Activated CD8-positive, alpha-beta T cell treated with anti-CD3 and anti-CD28 coated beads, Interleukin-2, amount 10 ng/mL, durations not matched to agents 7 days and 5 days (primary cell): Measurements from ENCODE around the gene SLX4. TPM values are rescaled to one million over a fixed set of nuclear protein-coding genes. Genes with fewer than 3 reads are reported as not detected.
"Not testable (repeated sequence)": the region's sequence is repeated elsewhere in the genome, so short reads cannot be mapped to it uniquely, and the experiment has no call there.

Experiments
- ATAC-seq: fragments of 150-1000 bp; cut with Tn5 transposase; one replicate; pipeline ENCODE4 v1.10.0; 2021; ENCODE audit warnings: moderate library complexity
- CTCF ChIA-PET: fragments of 350-600 bp; sonication (Branson Sonifier 250); formaldehyde crosslinking; loops from one replicate; lab custom pipeline; 2021; ENCODE audit warnings: antibody characterized with exemption; lab: Charles Lee
- POLR2A ChIA-PET: fragments of 350-600 bp; sonication (Branson Sonifier 250); formaldehyde crosslinking; loops from one replicate; lab custom pipeline; 2021; ENCODE audit warnings: antibody characterized with exemption; lab: Charles Lee
- DNase-seq: peaks from one replicate; pipeline ENCODE4 v3.0.0-alpha.2; 2020
- H3K27ac Mint-ChIP-seq: one replicate; pipeline ENCODE4 v1.8.0; 2021; ENCODE audit warnings: mild to moderate bottlenecking, mixed read lengths
- H3K27me3 Mint-ChIP-seq: one replicate; pipeline ENCODE4 v1.8.0; 2021; ENCODE audit warnings: low read depth, mixed read lengths
- H3K36me3 Mint-ChIP-seq: one replicate; pipeline ENCODE4 v1.8.0; 2021; ENCODE audit warnings: low read depth, mixed read lengths
- H3K4me1 Mint-ChIP-seq: one replicate; pipeline ENCODE4 v1.8.0; 2021; ENCODE audit warnings: low read depth, mixed read lengths
- H3K4me3 Mint-ChIP-seq: one replicate; pipeline ENCODE4 v1.8.0; 2021; ENCODE audit warnings: mild to moderate bottlenecking, mixed read lengths
- H3K9me3 Mint-ChIP-seq: one replicate; pipeline ENCODE4 v1.8.0; 2022; ENCODE audit warnings: mixed read lengths; ENCODE audit not compliant: insufficient read depth
- total RNA-seq, 2 experiments: library from RNA; stranded (reverse); gene quantifications; one replicate each; pipeline ENCODE4 v1.2.3, GENCODE V29; 2021

Gene SLX4
- total RNA-seq, 2 experiments from 2014 or later = 16.3 to 16.5 TPM

DNA sequence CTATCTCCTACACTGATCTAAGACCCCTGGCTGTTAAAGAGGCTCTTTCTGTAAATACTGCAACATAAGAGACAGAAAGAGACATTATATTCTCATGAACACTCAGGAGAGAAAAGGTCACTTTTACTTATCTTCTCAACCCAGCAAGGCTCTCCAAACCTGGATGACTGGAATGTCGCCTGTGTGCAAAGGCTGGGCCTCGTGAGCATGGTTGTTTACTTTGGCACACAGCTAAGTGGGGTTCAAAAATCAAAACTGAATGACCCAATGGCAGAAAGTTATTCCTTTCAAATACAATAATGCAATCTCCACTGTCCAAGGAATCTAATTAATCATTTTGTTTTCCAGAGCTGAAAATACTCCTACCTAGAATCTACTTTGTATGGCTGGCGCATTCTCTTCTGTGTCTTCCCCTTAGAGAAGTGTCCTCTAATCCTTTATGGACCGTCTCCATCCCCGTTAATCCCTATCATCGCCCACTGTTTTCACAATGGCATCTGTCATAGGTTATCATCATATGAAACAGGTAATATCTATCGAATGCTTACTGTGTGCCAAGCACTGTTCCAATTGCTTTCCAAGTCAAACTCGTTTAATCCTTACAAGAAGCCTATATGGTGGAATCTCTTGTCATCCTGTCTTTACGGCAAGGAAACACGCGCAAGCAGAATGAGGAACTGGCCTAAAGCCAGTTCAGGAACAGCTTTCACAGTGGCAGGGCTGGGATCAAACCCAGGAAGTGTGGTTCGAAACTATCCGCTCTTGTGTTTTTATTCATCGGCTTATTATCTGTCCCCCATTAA, 1.3 kb downstream of the SLX4 start:
- DNase-seq (no peak), ATAC-seq (no peak)
- H3K9me3 Mint-ChIP-seq = no peaks in the 10 kb centered on the region
- H3K4me1 Mint-ChIP-seq = peaks cover 50% of the 10 kb centered on the region
- ChIA-PET CTCF (interaction anchor here (1.0 kb wide), 1 partner anchor 32 kb away, joined by 3 read pairs; no protein-coding TSS in a partner anchor), POLR2A (interaction anchor here (1.1 to 2.7 kb wide), 2 partner anchors 17 to 30 kb away, joined by 3 to 17 read pairs; no protein-coding TSS in a partner anchor)
- H3K4me3 Mint-ChIP-seq = peak overlapping the region; percentile 97
- peaks cover 49% of the 10 kb centered on the region for H3K36me3 Mint-ChIP-seq
- H3K27ac Mint-ChIP-seq = peak overlapping the region; percentile 82
- no peaks in the 10 kb centered on the region for H3K27me3 Mint-ChIP-seq

DNA sequence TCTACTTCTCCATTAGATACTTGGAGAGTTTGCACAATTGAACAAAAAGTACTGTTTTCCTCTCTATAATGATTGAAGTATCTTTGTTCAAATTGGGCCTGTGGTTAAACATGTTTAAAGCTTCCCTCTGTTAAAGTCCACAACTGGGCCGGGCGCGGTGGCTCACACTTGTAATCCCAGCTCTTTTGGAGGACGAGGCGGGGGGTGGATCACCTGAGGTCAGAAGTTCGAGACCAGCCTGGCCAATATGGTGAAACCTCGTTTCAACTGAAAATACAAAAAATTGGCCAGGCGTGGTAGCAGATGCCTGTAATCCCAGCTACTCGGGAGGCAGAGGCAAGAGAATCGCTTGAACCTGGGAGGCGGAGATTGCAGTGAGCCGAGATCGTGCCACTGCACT, 2.4 kb downstream of the SLX4 start:
- POLR2A ChIA-PET, CTCF ChIA-PET, DNase-seq: not testable (repeated sequence)

DNA sequence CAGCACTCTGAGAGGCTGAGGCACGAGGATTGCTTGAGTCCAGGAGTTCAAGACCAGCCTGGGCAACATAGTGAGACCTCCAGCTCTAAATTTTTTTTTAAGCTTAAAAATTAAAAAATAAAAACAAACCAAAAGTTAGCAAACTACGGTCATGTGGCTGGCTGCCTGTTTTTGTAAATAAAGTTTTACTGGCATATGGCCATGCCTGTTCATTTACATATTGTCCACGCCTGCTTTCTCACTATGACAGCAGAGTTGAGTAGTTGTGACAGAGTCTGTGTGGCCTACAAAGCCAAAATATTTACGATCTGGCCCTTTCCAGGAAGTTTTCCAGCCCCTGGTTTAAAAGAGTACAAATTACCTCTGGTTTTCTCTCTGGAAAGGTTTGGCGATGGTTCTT, 3.3 kb downstream of the SLX4 start:
- DNase-seq = no peak
- Mint-ChIP-seq H3K36me3 (peaks cover 44% of the 10 kb centered on the region), H3K4me1 (peaks cover 34% of the 10 kb centered on the region), H3K27me3 (no peaks in the 10 kb centered on the region), H3K9me3 (no peaks in the 10 kb centered on the region), H3K27ac (no peak overlapping the region), H3K4me3 (no peak overlapping the region)
- ChIA-PET CTCF (no interaction called here), POLR2A (no interaction called here)
- ATAC-seq = no peak

More for the DNA sequence above, 2.4 kb downstream of the SLX4 start:
- not testable (repeated sequence) for H3K4me3 Mint-ChIP-seq, ATAC-seq, H3K27ac Mint-ChIP-seq, H3K9me3 Mint-ChIP-seq, H3K27me3 Mint-ChIP-seq
- Mint-ChIP-seq H3K4me1 (peaks cover 40% of the 10 kb centered on the region), H3K36me3 (peaks cover 45% of the 10 kb centered on the region)

DNA sequence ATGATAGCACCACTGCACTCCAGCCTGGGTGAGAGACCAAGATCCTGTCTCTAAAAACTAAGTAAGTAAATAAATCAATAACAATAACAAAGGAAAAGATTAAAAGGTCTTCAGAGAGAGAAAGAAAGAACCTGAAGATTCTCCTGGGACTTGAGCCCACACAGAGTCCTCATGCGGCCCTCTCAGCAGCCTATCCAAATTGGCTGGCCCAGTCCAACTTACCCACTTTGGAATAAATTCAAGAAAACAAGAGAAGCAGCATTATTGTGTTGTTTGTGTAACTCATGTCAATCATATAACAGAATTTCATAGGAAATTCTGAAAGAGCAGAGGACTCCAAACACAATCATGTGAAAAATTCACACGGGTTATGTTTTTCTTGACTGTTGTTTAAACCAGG, 3.8 kb downstream of the SLX4 start:
- Mint-ChIP-seq H3K4me1 (peaks cover 30% of the 10 kb centered on the region), H3K36me3 (peaks cover 40% of the 10 kb centered on the region), H3K27ac (no peak overlapping the region), H3K27me3 (no peaks in the 10 kb centered on the region), H3K9me3 (no peaks in the 10 kb centered on the region), H3K4me3 (no peak overlapping the region)
- DNase-seq = no peak
- no peak for ATAC-seq
- ChIA-PET POLR2A (no interaction called here), CTCF (no interaction called here)

DNA sequence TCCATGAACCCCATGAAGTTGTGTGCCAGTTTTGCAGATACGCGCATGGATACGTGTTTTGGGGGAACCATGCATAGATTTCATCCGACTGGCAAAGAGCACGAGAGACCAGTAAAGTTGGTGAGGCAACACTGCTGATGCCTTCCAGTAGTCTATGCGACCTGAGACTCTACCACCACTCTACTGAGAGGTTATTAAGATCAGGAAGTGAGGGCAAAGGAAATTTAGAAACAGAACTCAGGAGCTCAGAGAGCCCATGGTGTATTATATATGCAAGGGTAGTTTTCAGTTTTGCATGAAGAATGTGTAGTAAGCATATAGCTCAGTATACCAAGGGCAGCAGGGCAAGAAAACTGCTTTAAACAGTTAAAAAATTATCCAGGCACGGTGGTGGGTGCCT, 4.2 kb downstream of the SLX4 start:
- Mint-ChIP-seq H3K27ac (no peak overlapping the region), H3K36me3 (peaks cover 40% of the 10 kb centered on the region), H3K4me3 (no peak overlapping the region), H3K27me3 (no peaks in the 10 kb centered on the region), H3K4me1 (peaks cover 28% of the 10 kb centered on the region), H3K9me3 (no peaks in the 10 kb centered on the region)
- DNase-seq = no peak
- ATAC-seq = no peak
- CTCF ChIA-PET = no interaction called here
- POLR2A ChIA-PET = no interaction called here

DNA sequence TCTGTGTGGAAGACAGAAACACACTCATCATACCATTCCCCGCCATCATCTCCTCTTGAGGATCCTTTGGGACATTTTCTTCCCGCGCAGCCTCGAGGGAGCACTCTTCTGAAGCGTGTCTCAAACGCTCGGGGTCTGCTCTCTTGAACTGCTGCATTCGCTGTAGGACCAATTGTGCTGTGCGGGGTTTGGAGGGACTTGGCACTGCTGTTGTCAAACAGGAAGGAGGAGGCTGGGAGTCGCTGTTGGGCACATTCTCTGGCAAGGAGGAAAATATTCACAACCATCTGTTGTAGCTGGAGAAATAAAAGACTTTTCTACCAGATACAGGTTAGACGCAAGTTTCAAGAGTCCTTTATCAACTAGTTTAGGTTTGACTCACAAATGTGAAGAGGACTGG, 5.0 kb downstream of the SLX4 start:
- H3K4me1 Mint-ChIP-seq = peaks cover 23% of the 10 kb centered on the region
- H3K27me3 Mint-ChIP-seq = no peaks in the 10 kb centered on the region
- ATAC-seq (no peak), DNase-seq (no peak)
- H3K4me3 Mint-ChIP-seq = no peak overlapping the region
- POLR2A ChIA-PET = no interaction called here
- H3K36me3 Mint-ChIP-seq = peaks cover 41% of the 10 kb centered on the region
- no peak overlapping the region for H3K27ac Mint-ChIP-seq
- CTCF ChIA-PET = no interaction called here
- no peaks in the 10 kb centered on the region for H3K9me3 Mint-ChIP-seq

DNA sequence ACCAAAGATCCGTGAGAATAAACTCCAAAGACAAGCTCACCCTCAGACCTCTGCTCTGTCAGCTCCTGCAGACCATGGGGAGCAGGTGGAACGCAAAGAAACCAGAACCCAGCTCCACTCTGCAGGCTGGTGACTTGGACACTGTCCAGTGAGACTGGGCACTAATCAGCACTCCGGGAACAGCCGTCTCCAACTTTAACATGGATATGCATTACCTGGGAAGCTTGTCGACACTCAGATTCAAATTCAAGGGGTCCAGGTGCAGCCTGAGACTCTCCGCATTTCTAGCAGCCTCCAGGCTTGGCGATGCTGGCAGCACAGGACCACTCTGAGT, 9.1 kb downstream of the SLX4 start:
- ATAC-seq = no peak
- peaks cover 23% of the 10 kb centered on the region for H3K4me1 Mint-ChIP-seq
- ChIA-PET POLR2A (no interaction called here), CTCF (no interaction called here)
- H3K36me3 Mint-ChIP-seq = peaks cover 55% of the 10 kb centered on the region
- H3K27ac Mint-ChIP-seq = no peak overlapping the region
- no peaks in the 10 kb centered on the region for H3K27me3 Mint-ChIP-seq
- peaks cover 5% of the 10 kb centered on the region for H3K9me3 Mint-ChIP-seq
- H3K4me3 Mint-ChIP-seq = no peak overlapping the region
- DNase-seq = no peak

DNA sequence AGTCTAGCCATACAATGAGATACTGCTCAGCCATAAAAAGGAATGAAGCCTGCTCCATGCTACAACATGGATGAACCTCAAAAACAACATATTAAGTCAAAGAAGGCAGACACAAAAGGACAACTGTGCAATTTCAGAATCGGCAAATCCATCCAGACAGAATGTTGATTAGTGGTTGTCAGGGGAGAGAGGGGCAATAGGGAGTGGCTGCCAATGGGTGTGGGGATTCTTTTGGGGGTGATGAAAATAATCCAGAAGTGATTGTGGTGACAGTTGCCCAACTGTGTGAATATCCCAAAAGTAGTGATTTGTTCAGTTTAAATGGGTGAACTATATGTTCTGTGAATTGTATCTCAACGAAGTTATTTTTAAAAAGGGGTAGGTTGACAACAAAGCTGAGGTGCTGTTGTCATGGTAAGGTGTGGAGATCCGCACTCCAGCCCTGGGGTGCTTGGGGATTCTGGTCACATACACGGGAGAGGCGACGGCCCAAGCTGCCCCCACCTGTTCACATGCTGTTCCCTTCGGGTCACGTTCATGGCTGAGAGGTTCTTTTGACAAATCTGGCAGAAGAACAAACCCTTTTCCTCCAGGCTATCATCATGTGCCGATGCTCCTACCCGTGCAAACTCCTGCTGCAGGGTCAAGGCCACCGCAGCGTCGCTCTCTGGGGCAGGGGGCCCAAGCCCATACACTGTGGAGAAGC, 9.6 kb downstream of the SLX4 start:
- no peak overlapping the region for H3K4me3 Mint-ChIP-seq
- ChIA-PET POLR2A (no interaction called here), CTCF (no interaction called here)
- DNase-seq (no peak), ATAC-seq (no peak)
- H3K27ac Mint-ChIP-seq = no peak overlapping the region
- H3K27me3 Mint-ChIP-seq = no peaks in the 10 kb centered on the region
- peaks cover 57% of the 10 kb centered on the region for H3K36me3 Mint-ChIP-seq
- H3K4me1 Mint-ChIP-seq = peaks cover 22% of the 10 kb centered on the region
- peaks cover 5% of the 10 kb centered on the region for H3K9me3 Mint-ChIP-seq

DNA sequence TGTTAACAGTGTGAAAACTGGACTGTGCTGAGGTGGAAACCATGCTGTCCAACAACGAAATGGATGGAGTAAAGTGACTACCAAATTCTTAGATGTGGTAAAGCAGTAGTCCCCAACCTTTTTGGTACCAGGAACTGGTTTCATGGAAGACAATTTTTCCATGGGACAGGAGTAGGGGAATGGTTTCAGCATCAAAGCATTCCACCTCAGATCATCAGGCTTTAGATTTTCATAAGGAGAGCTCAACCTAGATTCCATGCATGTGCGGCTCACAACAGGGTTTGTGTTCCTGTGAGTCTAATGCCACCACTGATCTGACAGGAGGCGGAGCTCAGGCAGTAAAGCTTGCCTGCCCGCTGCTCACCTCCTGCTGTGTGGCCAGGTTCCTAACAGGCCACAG, 11.5 kb downstream of the SLX4 start:
- Mint-ChIP-seq H3K9me3 (peaks cover 5% of the 10 kb centered on the region), H3K4me1 (peaks cover 22% of the 10 kb centered on the region), H3K27me3 (no peaks in the 10 kb centered on the region), H3K27ac (no peak overlapping the region), H3K4me3 (no peak overlapping the region), H3K36me3 (peaks cover 53% of the 10 kb centered on the region)
- CTCF ChIA-PET = no interaction called here
- DNase-seq (no peak), ATAC-seq (no peak)
- POLR2A ChIA-PET = no interaction called here

DNA sequence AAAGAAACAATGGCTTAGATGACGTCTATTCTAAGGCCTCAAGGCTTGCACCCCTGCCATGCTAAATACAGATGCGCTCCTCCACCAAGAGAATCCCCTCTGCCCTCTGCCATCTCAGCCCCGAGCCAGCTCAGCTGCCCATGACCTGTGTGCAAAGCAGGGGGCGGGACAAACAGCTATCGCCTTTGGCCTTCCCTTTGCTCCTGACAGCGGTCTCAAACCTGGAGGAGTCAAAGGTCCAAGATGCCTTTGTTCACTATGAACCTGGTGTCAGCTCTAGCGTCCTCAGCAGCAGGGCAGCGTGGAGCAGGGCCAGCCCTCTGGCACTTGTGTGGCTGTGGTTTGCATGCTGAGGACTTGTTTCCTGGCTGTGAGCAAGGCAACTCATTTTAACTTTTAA, 12.3 kb downstream of the SLX4 start:
- Mint-ChIP-seq H3K27ac (no peak overlapping the region), H3K4me3 (no peak overlapping the region), H3K4me1 (peaks cover 22% of the 10 kb centered on the region), H3K36me3 (peaks cover 51% of the 10 kb centered on the region), H3K27me3 (no peaks in the 10 kb centered on the region), H3K9me3 (peaks cover 5% of the 10 kb centered on the region)
- CTCF ChIA-PET = no interaction called here
- POLR2A ChIA-PET = interaction anchor here (0.5 to 1.5 kb wide), 2 partner anchors 16 to 23 kb away, joined by 3 to 4 read pairs; no protein-coding TSS in a partner anchor
- ATAC-seq = no peak
- no peak for DNase-seq

DNA sequence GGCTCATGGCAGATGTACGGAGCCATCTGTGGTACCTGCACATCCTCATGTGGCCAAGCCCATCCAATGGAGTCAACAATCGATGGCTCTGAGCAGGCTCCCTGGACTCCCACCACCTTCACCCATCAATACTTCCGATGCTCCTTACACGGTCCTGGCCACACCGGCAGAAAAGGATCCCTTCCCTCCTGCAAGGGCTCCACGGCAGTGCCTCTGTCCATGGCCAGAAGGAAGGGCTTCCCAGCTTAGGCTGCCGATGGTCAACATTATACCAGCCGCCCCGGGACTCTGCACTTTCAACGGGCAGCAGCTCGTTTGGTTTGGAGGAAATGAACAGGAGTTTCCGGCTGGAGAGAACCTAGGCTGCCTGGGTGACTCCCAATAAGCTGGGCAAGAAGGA, 13.2 kb downstream of the SLX4 start:
- Mint-ChIP-seq H3K9me3 (peaks cover 5% of the 10 kb centered on the region), H3K27me3 (no peaks in the 10 kb centered on the region), H3K27ac (no peak overlapping the region), H3K4me3 (no peak overlapping the region), H3K36me3 (peaks cover 46% of the 10 kb centered on the region), H3K4me1 (peaks cover 22% of the 10 kb centered on the region)
- CTCF ChIA-PET = no interaction called here
- no peak for ATAC-seq
- POLR2A ChIA-PET = interaction anchor here (1.5 kb wide), 1 partner anchor 22 kb away, joined by 4 read pairs; no protein-coding TSS in a partner anchor
- DNase-seq = no peak

DNA sequence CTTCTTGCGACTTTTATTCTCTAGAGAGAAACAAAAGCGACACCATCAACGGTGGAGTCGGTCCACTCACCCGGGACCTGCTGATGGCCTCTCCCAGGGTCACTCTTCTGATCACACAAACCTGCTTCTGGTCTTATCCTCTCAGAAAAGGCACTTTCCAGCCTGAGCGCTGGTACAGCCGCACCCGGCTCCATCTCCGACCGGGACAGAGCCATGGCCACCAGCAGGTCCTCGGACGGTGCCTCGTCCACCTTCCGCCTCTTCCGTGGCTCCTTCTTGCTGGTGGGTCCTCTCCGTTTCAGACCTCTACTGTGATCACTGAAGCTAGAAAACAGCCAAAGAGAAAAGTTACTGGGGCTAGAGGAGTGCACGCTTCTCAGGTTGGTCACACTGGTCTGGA, 13.7 kb downstream of the SLX4 start:
- POLR2A ChIA-PET = interaction anchor here (1.5 kb wide), 1 partner anchor 21 kb away, joined by 4 read pairs; no protein-coding TSS in a partner anchor
- no peak overlapping the region for H3K4me3 Mint-ChIP-seq

More for the DNA sequence above, 13.7 kb downstream of the SLX4 start:
- CTCF ChIA-PET = no interaction called here
- Mint-ChIP-seq H3K4me1 (peaks cover 22% of the 10 kb centered on the region), H3K36me3 (peaks cover 46% of the 10 kb centered on the region), H3K27me3 (no peaks in the 10 kb centered on the region), H3K9me3 (peaks cover 5% of the 10 kb centered on the region), H3K27ac (no peak overlapping the region)
- ATAC-seq = no peak
- DNase-seq = no peak
